ENCODE measurements around the gene C21orf58.

The C21orf58 gene

GRCh38 chr21:46256501-46256994, 67.1 kb downstream of the C21orf58 start:
- no peak overlapping the region for H3K4me2 ChIP-seq (ENCODE audit: insufficient read depth, low read length)
- no peaks in the 10 kb centered on the region for H3K9me3 ChIP-seq (ENCODE audit: insufficient read depth, low read length, severe bottlenecking)
- no peak overlapping the region for H3K9ac ChIP-seq (ENCODE audit: low read depth, low read length)
- no peak overlapping the region for H3K4me3 ChIP-seq (ENCODE audit: low read depth in 1 of 2, low read length in 2 of 2)
- H4K20me1 ChIP-seq (ENCODE audit: insufficient read depth, low read length), result peaks cover 24% of the 10 kb centered on the region
- H3K4me1 ChIP-seq (ENCODE audit: insufficient read depth, low read length), result 0 out of 2 replicates have a peak, but pooled peaks cover 5% of the 10 kb centered on the region
- H3K27me3 ChIP-seq (ENCODE audit: insufficient read depth, low read length, poor library complexity), result no peaks in the 10 kb centered on the region
- peaks cover 3% of the 10 kb centered on the region; the same call in 1 of the 2 replicates for H3K79me2 ChIP-seq (ENCODE audit: insufficient read depth, low read length)
- H3K27ac ChIP-seq (ENCODE audit: low read length), result no peak overlapping the region
- peaks cover 97% of the 10 kb centered on the region for H3K36me3 ChIP-seq (ENCODE audit: insufficient read depth, low read length)
- H2AFZ ChIP-seq (ENCODE audit: low read depth, low read length), result no peak overlapping the region
- ATAC-seq (ENCODE audit: insufficient read depth, low read depth) (no peak), DNase-seq (no peak)
- no peak for TF ChIP-seq EZH2 (IDR thresholded peaks at IDR 0.05; ENCODE audit: borderline replicate concordance, low read depth, low read length, severe bottlenecking)
- no peak for TF ChIP-seq CTCF (IDR thresholded peaks at IDR 0.05; ENCODE audit: borderline replicate concordance, extremely low read depth, low read length, poor library complexity, severe bottlenecking)

GRCh38 chr21:46255758-46256337, 67.8 kb downstream of the C21orf58 start:
- Histone ChIP-seq H3K4me1 (ENCODE audit: insufficient read depth, low read length) (0 out of 2 replicates have a peak, but pooled peaks cover 5% of the 10 kb centered on the region), H3K27ac (ENCODE audit: low read length) (0 out of 2 replicates have a peak overlapping the region, but pooled peaks have one; percentile 27), H3K79me2 (ENCODE audit: insufficient read depth, low read length) (peaks cover 3% of the 10 kb centered on the region; the same call in 1 of the 2 replicates), H3K9me3 (ENCODE audit: insufficient read depth, low read length, severe bottlenecking) (no peaks in the 10 kb centered on the region), H3K36me3 (ENCODE audit: insufficient read depth, low read length) (peaks cover 96% of the 10 kb centered on the region), H3K4me2 (ENCODE audit: insufficient read depth, low read length) (no peak overlapping the region), H3K4me3 (ENCODE audit: low read depth in 1 of 2, low read length in 2 of 2) (no peak overlapping the region), H2AFZ (ENCODE audit: low read depth, low read length) (no peak overlapping the region), H4K20me1 (ENCODE audit: insufficient read depth, low read length) (peaks cover 21% of the 10 kb centered on the region), H3K27me3 (ENCODE audit: insufficient read depth, low read length, poor library complexity) (no peaks in the 10 kb centered on the region), H3K9ac (ENCODE audit: low read depth, low read length) (no peak overlapping the region)
- TF ChIP-seq EZH2 (IDR thresholded peaks at IDR 0.05; ENCODE audit: borderline replicate concordance, low read depth, low read length, severe bottlenecking) (no peak), CTCF (IDR thresholded peaks at IDR 0.05; ENCODE audit: borderline replicate concordance, extremely low read depth, low read length, poor library complexity, severe bottlenecking) (no peak)
- ATAC-seq (ENCODE audit: insufficient read depth, low read depth) (no peak), DNase-seq (no peak)

GRCh38 chr21:46255166-46255565, 68.5 kb downstream of the C21orf58 start:
- H3K4me1 ChIP-seq (ENCODE audit: insufficient read depth, low read length), result 0 out of 2 replicates have a peak, but pooled peaks cover 5% of the 10 kb centered on the region
- peaks cover 96% of the 10 kb centered on the region for H3K36me3 ChIP-seq (ENCODE audit: insufficient read depth, low read length)
- H3K9ac ChIP-seq (ENCODE audit: low read depth, low read length), result no peak overlapping the region
- H3K27me3 ChIP-seq (ENCODE audit: insufficient read depth, low read length, poor library complexity), result no peaks in the 10 kb centered on the region
- DNase-seq (no peak), ATAC-seq (ENCODE audit: insufficient read depth, low read depth) (no peak)
- TF ChIP-seq CTCF (IDR thresholded peaks at IDR 0.05; ENCODE audit: borderline replicate concordance, extremely low read depth, low read length, poor library complexity, severe bottlenecking) (no peak), EZH2 (IDR thresholded peaks at IDR 0.05; ENCODE audit: borderline replicate concordance, low read depth, low read length, severe bottlenecking) (no peak)
- H3K4me2 ChIP-seq (ENCODE audit: insufficient read depth, low read length), result no peak overlapping the region
- no peak overlapping the region for H3K4me3 ChIP-seq (ENCODE audit: low read depth in 1 of 2, low read length in 2 of 2)
- no peak overlapping the region for H2AFZ ChIP-seq (ENCODE audit: low read depth, low read length)
- H3K79me2 ChIP-seq (ENCODE audit: insufficient read depth, low read length), result peaks cover 3% of the 10 kb centered on the region; the same call in 1 of the 2 replicates
- H4K20me1 ChIP-seq (ENCODE audit: insufficient read depth, low read length), result peaks cover 19% of the 10 kb centered on the region
- H3K27ac ChIP-seq (ENCODE audit: low read length), result no peak overlapping the region
- no peaks in the 10 kb centered on the region for H3K9me3 ChIP-seq (ENCODE audit: insufficient read depth, low read length, severe bottlenecking)
